Measurements from ENCODE around the gene EEF1AKMT4. TPM values are rescaled to one million over a fixed set of nuclear protein-coding genes. Genes with fewer than 3 reads are reported as not detected.

The EEF1AKMT4 gene
- total and polyA plus RNA-seq, 2 of the 4 experiments (the other 2 are of a cell fraction), result 2.9 to 3.6 TPM

- no peak overlapping the region for H2AK9ac ChIP-seq (replicated peaks; ENCODE audit: low read depth, low read length, poor library complexity)
- H3K27ac ChIP-seq (ENCODE audit: insufficient read depth, low read length), result no peak overlapping the region
- no peak overlapping the region for H4K5ac ChIP-seq (ENCODE audit: low read depth, low read length)
- H3K18ac ChIP-seq (ENCODE audit: low read depth, low read length), result no peak overlapping the region
- ChIA-PET POLR2A (ENCODE audit: unreplicated experiment) (no interaction called here), CTCF (no interaction called here)
- H2BK20ac ChIP-seq (ENCODE audit: low read depth, low read length), result no peak overlapping the region
- no peak overlapping the region for H2BK120ac ChIP-seq (ENCODE audit: low read depth, low read length)
- dilution Hi-C loops (cut with HindIII; ENCODE audit: low sequenced_read_pairs, unreplicated experiment), result no loop called here
- no TSS peak for BruUV-seq (replicated peaks)
- H3K79me1 ChIP-seq (ENCODE audit: low read depth in 1 of 2, low read length in 2 of 2), result peaks cover 0 to 13% of the 10 kb centered on the region in 2 experiments; a peak in 1 of 4 replicates
- no peak for TF ChIP-seq BHLHE40 (IDR thresholded peaks at IDR 0.05; ENCODE audit: low read depth, low read length)
- TF ChIP-seq SMC3 (IDR thresholded peaks at IDR 0.05; ENCODE audit: low read depth, low read length), result no peak
- no peak for TF ChIP-seq RAD21 (IDR thresholded peaks at IDR 0.05; ENCODE audit: low read length)
- TF ChIP-seq POLR2A (IDR thresholded peaks at IDR 0.05; ENCODE audit: low read depth, low read length), result no peak
- TF ChIP-seq USF2 (IDR thresholded peaks at IDR 0.05; ENCODE audit: low read depth, low read length), result no peak
- TF ChIP-seq CHD1 (IDR thresholded peaks at IDR 0.05; ENCODE audit: low read depth, low read length), result no peak
- no peak for TF ChIP-seq MXI1 (IDR thresholded peaks at IDR 0.05; ENCODE audit: borderline replicate concordance, low read depth, low read length)
- TF ChIP-seq RCOR1 (IDR thresholded peaks at IDR 0.05; ENCODE audit: insufficient replicate concordance, low read length), result no peak
- no peak for TF ChIP-seq RFX5 (IDR thresholded peaks at IDR 0.05; ENCODE audit: low read depth, low read length)
- no peak for TF ChIP-seq FOS (IDR thresholded peaks at IDR 0.05; ENCODE audit: low read depth, low read length)
- TF ChIP-seq MAFK (IDR thresholded peaks at IDR 0.05; ENCODE audit: low read depth, low read length), result no peak
- no peak for TF ChIP-seq ELK1 (IDR thresholded peaks at IDR 0.05; ENCODE audit: borderline replicate concordance, low read depth, low read length)
- no peak for TF ChIP-seq MAZ (IDR thresholded peaks at IDR 0.05; ENCODE audit: borderline replicate concordance, low read depth, low read length)
- TF ChIP-seq CEBPB (IDR thresholded peaks at IDR 0.05; ENCODE audit: low read depth, low read length), result no peak
- in situ Hi-C loops (cut with MboI; ENCODE audit: low sequenced_read_pairs), result no loop called here
- H4K8ac ChIP-seq (ENCODE audit: low read depth in 2 of 2, low read length in 2 of 2), result no peak overlapping the region
- H3K56ac ChIP-seq (ENCODE audit: extremely low read depth, insufficient read depth, low read length), result no peak overlapping the region
- H4K20me1 ChIP-seq (ENCODE audit: insufficient read depth, low read length), result peaks cover 14% of the 10 kb centered on the region
- H4K91ac ChIP-seq (ENCODE audit: insufficient read depth, low read depth, low read length), result no peak overlapping the region
- H2BK5ac ChIP-seq (ENCODE audit: low read depth, low read length, poor library complexity, severe bottlenecking), result no peak overlapping the region
- H2AK5ac ChIP-seq (ENCODE audit: low read depth, low read length), result no peak overlapping the region
- intact Hi-C loops (cut with micrococcal nuclease), result no loop called here
- no CpG with 5 or more reads among the region's 5 CpGs for WGBS, 2 experiments (ENCODE audit: extremely low coverage in 2 of 2, insufficient read length in 1 of 2)
- no peak overlapping the region for H3K23ac ChIP-seq (ENCODE audit: low read depth, low read length)
- H3K4ac ChIP-seq (ENCODE audit: low read depth, low read length), result no peak overlapping the region
- no peaks in the 10 kb centered on the region for H3K4me1 ChIP-seq (ENCODE audit: control insufficient read depth, insufficient read depth, low read length)
- H3K27me3 ChIP-seq (ENCODE audit: control insufficient read depth, insufficient read depth, low read length), result 0 out of 2 replicates have a peak, but pooled peaks cover 2% of the 10 kb centered on the region
- no peak overlapping the region for H2AFZ ChIP-seq (replicated peaks; ENCODE audit: low read length, poor library complexity)
- no peak overlapping the region for H3K14ac ChIP-seq (replicated peaks; ENCODE audit: low read depth, low read length)
- H3K4me3 ChIP-seq (ENCODE audit: insufficient read depth, low read depth, low read length), result no peak overlapping the region
- H2BK15ac ChIP-seq (ENCODE audit: low read depth, low read length), result no peak overlapping the region
- no peak overlapping the region for H3K9ac ChIP-seq (ENCODE audit: low read depth, low read length)
- peaks cover 33% of the 10 kb centered on the region for H3K36me3 ChIP-seq (ENCODE audit: control insufficient read depth, insufficient read depth, low read length)
- DNase-seq, result no peak
- H3K9me1 ChIP-seq (ENCODE audit: insufficient read depth, low read length), result no peaks in the 10 kb centered on the region
- H3K9me3 ChIP-seq (ENCODE audit: control insufficient read depth, insufficient read depth, low read length), result no peaks in the 10 kb centered on the region
- H3K4me2 ChIP-seq (ENCODE audit: low read depth, low read length), result no peak overlapping the region
- 0 out of 2 replicates have a peak, but pooled peaks have one; percentile 8 for ATAC-seq (ENCODE audit: low read depth)
These were observed 7.2 kb upstream of the EEF1AKMT4 start for GRCh38 chr3:184242297-184242685.

Measured in IMR-90 (cell line).